ENCODE results near the gene TMEM38B. TPM values are rescaled to one million over a fixed set of nuclear protein-coding genes. Genes with fewer than 3 reads are reported as not detected.
"Not testable (repeated sequence)": the region's sequence is repeated elsewhere in the genome, so short reads cannot be mapped to it uniquely, and the experiment has no call there.

TMEM38B gene
- total RNA-seq, 1 experiment from 2014 or later, result 14.5 TPM

DNA sequence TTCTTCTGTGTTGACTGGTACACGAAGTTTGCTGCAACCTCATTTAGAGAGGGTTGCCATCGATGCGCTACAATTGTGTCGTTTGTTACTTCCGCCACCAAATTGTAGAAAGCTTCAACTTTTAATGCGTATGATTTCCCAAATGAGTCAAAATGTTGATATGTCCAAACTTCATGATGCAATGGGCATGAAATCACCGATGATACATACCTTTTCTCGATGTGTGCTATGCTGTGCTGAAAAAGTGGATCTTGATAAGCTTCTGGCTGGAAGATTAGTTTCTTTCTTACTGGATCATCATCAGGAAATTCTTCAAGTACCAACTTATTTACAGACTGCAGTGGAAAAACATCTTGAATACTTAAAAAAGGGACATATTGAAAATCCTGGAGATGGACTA, 65.7 kb downstream of the TMEM38B start:
- DNase-seq, result no peak
- no peaks in the 10 kb centered on the region for H3K4me1 Mint-ChIP-seq (ENCODE audit: low read depth, unreplicated experiment)
- intact Hi-C loops (cut with micrococcal nuclease; ENCODE audit: unreplicated experiment), result no loop called here
- CTCF ChIA-PET, result no interaction called here
- H3K36me3 Mint-ChIP-seq (ENCODE audit: insufficient read depth, unreplicated experiment), result no peaks in the 10 kb centered on the region
- no peak overlapping the region for H3K4me3 Mint-ChIP-seq (ENCODE audit: low read depth, unreplicated experiment)
- no TSS peak for BruUV-seq (replicated peaks)
- H3K27me3 Mint-ChIP-seq (ENCODE audit: unreplicated experiment), result no peaks in the 10 kb centered on the region
- TF ChIP-seq, protein P1, sequence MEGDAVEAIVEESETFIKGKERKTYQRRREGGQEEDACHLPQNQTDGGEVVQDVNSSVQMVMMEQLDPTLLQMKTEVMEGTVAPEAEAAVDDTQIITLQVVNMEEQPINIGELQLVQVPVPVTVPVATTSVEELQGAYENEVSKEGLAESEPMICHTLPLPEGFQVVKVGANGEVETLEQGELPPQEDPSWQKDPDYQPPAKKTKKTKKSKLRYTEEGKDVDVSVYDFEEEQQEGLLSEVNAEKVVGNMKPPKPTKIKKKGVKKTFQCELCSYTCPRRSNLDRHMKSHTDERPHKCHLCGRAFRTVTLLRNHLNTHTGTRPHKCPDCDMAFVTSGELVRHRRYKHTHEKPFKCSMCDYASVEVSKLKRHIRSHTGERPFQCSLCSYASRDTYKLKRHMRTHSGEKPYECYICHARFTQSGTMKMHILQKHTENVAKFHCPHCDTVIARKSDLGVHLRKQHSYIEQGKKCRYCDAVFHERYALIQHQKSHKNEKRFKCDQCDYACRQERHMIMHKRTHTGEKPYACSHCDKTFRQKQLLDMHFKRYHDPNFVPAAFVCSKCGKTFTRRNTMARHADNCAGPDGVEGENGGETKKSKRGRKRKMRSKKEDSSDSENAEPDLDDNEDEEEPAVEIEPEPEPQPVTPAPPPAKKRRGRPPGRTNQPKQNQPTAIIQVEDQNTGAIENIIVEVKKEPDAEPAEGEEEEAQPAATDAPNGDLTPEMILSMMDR (IDR thresholded peaks at IDR 0.05; ENCODE audit: unreplicated experiment), result no peak
- H3K27ac Mint-ChIP-seq (ENCODE audit: unreplicated experiment), result no peak overlapping the region
- H3K9me3 Mint-ChIP-seq (ENCODE audit: low read depth, unreplicated experiment), result no peaks in the 10 kb centered on the region

DNA sequence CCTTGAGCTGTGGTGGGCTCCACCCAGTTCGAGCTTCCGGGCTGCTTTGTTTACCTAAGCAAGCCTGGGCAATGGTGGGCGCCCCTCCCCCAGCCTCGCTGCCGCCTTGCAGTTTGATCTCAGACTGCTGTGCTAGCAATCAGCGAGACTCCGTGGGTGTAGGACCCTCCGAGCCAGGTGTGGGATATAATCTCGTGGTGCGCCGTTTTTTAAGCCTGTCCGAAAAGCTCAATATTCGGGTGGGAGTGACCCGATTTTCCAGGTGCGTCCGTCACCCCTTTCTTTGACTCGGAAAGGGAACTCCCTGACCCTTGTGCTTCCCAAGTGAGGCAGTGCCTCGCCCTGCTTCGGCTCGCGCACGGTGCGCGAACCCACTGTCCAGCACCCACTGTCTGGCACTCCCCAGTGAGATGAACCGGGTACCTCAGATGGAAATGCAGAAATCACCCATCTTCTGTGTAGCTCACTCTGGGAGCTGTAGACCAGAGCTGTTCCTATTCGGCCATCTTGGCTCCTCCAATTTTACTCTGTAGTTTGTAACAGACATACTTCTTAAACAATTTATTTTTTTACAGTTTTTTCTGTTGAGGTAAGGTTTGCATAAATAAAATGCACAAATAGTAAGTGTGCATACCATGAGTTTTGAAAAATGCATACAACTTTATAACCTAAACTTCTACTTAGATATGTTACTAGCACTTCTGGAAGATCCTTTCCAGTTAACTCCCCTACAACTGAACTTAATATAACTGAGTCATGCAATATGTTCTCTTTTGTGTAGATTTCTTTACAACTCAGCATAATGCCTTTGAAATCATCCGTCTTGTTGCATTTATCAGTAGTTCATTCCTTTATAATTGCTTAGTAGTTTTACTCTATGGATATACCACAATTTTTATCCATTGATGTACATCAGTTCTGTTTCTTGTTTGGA, 88.5 kb downstream of the TMEM38B start:
- BruUV-seq (replicated peaks); DNase-seq; H3K36me3 Mint-ChIP-seq (ENCODE audit: insufficient read depth, unreplicated experiment); H3K27me3 Mint-ChIP-seq (ENCODE audit: unreplicated experiment); H3K27ac Mint-ChIP-seq (ENCODE audit: unreplicated experiment); CTCF ChIA-PET; H3K4me3 Mint-ChIP-seq (ENCODE audit: low read depth, unreplicated experiment); H3K9me3 Mint-ChIP-seq (ENCODE audit: low read depth, unreplicated experiment); intact Hi-C loops (cut with micrococcal nuclease; ENCODE audit: unreplicated experiment); H3K4me1 Mint-ChIP-seq (ENCODE audit: low read depth, unreplicated experiment): not testable (repeated sequence)

GRCh38 chr9:105783495-105783872, 89.1 kb downstream of the TMEM38B start:
- H3K4me1 Mint-ChIP-seq (ENCODE audit: low read depth, unreplicated experiment); BruUV-seq (replicated peaks); H3K9me3 Mint-ChIP-seq (ENCODE audit: low read depth, unreplicated experiment); intact Hi-C loops (cut with micrococcal nuclease; ENCODE audit: unreplicated experiment); H3K4me3 Mint-ChIP-seq (ENCODE audit: low read depth, unreplicated experiment); H3K27ac Mint-ChIP-seq (ENCODE audit: unreplicated experiment); CTCF ChIA-PET; H3K27me3 Mint-ChIP-seq (ENCODE audit: unreplicated experiment); H3K36me3 Mint-ChIP-seq (ENCODE audit: insufficient read depth, unreplicated experiment); DNase-seq: not testable (repeated sequence)

DNA sequence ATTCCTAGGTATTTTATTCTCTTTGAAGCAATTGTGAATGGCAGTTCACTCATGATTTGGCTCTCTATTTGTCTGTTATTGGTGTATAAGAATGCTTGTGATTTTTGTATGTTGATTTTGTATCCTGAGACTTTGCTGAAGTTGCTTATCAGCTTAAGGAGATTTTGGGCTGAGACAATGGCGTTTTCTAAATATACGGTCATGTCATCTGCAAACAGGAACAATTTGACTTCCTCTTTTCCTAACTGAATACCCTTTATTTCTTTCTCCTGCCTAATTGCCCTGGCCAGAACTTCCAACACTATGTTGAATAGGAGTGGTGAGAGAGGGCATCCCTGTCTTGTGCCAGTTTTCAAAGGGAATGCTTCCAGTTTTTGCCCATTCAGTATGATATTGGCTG, 92.5 kb downstream of the TMEM38B start:
- H3K27ac Mint-ChIP-seq (ENCODE audit: unreplicated experiment); intact Hi-C loops (cut with micrococcal nuclease; ENCODE audit: unreplicated experiment); H3K4me1 Mint-ChIP-seq (ENCODE audit: low read depth, unreplicated experiment); H3K27me3 Mint-ChIP-seq (ENCODE audit: unreplicated experiment); BruUV-seq (replicated peaks); DNase-seq; H3K9me3 Mint-ChIP-seq (ENCODE audit: low read depth, unreplicated experiment); H3K36me3 Mint-ChIP-seq (ENCODE audit: insufficient read depth, unreplicated experiment); CTCF ChIA-PET; H3K4me3 Mint-ChIP-seq (ENCODE audit: low read depth, unreplicated experiment): not testable (repeated sequence)

DNA sequence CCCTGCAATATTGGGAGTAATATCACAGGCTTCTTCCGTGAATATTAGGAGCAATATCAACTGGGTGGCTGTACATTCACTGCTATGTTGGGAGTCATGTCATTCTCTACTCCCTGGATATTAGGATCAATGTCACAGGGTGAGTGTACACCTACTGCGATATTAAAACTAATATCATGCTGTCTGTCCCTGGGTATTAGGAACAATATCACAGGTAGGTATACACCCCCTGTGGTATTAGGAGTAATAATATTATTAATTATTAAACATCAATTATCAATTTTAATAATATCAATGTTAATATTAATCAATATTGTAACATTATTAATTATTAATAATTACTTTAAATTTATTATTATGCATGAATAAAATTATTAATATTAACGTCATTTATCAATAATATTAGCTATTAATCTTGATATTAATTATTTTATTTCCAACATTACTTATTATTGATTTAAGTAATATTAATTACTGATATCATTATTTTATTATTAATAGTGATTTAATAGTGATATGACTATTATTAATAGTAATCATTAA, 121.9 kb downstream of the TMEM38B start:
- no peak for DNase-seq
- TF ChIP-seq, protein P1 (IDR thresholded peaks at IDR 0.05; ENCODE audit: unreplicated experiment), result no peak
- H3K36me3 Mint-ChIP-seq (ENCODE audit: insufficient read depth, unreplicated experiment), result no peaks in the 10 kb centered on the region
- no peaks in the 10 kb centered on the region for H3K27me3 Mint-ChIP-seq (ENCODE audit: unreplicated experiment)
- CTCF ChIA-PET, result no interaction called here
- BruUV-seq (replicated peaks), result no TSS peak
- no peak overlapping the region for H3K27ac Mint-ChIP-seq (ENCODE audit: unreplicated experiment)
- H3K4me3 Mint-ChIP-seq (ENCODE audit: low read depth, unreplicated experiment), result no peak overlapping the region
- intact Hi-C loops (cut with micrococcal nuclease; ENCODE audit: unreplicated experiment), result no loop called here
- H3K4me1 Mint-ChIP-seq (ENCODE audit: low read depth, unreplicated experiment), result no peaks in the 10 kb centered on the region
- peaks cover 12% of the 10 kb centered on the region for H3K9me3 Mint-ChIP-seq (ENCODE audit: low read depth, unreplicated experiment)
